ENCODE measurements around the gene CHST11. TPM values are rescaled to one million over a fixed set of nuclear protein-coding genes. Genes with fewer than 3 reads are reported as not detected.

CHST11 gene
- total RNA-seq, 1 experiment from 2014 or later: 0.25 TPM

- Mint-ChIP-seq H3K4me3 (ENCODE audit: unreplicated experiment) (no peak overlapping the region), H3K4me1 (ENCODE audit: low read depth, unreplicated experiment) (no peaks in the 10 kb centered on the region), H3K36me3 (ENCODE audit: insufficient read depth, unreplicated experiment) (no peaks in the 10 kb centered on the region), H3K27me3 (ENCODE audit: insufficient read depth, unreplicated experiment) (peaks cover 7% of the 10 kb centered on the region), H3K9me3 (ENCODE audit: unreplicated experiment) (no peaks in the 10 kb centered on the region), H3K27ac (ENCODE audit: unreplicated experiment) (no peak overlapping the region)
- Histone ChIP-seq H3K4me1 (no peaks in the 10 kb centered on the region), H3K27me3 (replicated peaks; ENCODE audit: control insufficient read depth, insufficient read depth, low read length) (no peaks in the 10 kb centered on the region), H3K4me3 (ENCODE audit: low read depth, low read length) (no peak overlapping the region), H3K9me3 (no peaks in the 10 kb centered on the region), H3K36me3 (ENCODE audit: control insufficient read depth, insufficient read depth, low read length) (no peaks in the 10 kb centered on the region)
- intact Hi-C loops (cut with micrococcal nuclease; ENCODE audit: unreplicated experiment): no loop called here
- CTCF ChIA-PET: no interaction called here
- no peak for TF ChIP-seq CTCF (IDR thresholded peaks at IDR 0.05; ENCODE audit: insufficient read depth in 1 of 2, low read depth in 1 of 2, low read length in 1 of 2, severe bottlenecking in 1 of 2, unreplicated experiment in 1 of 2)
- DNase-seq: no peak
- no TSS peak for BruUV-seq (replicated peaks)
- POLR2A ChIA-PET: no interaction called here
These were observed 34.3 kb upstream of the CHST11 start for GRCh38 chr12:104422441-104422840.

GRCh38 chr12:104423273-104423672 lies 33.5 kb upstream of the CHST11 start:
- Histone ChIP-seq H3K4me3 (ENCODE audit: low read depth, low read length) (no peak overlapping the region), H3K9me3 (no peaks in the 10 kb centered on the region), H3K36me3 (ENCODE audit: control insufficient read depth, insufficient read depth, low read length) (no peaks in the 10 kb centered on the region), H3K4me1 (no peaks in the 10 kb centered on the region), H3K27me3 (replicated peaks; ENCODE audit: control insufficient read depth, insufficient read depth, low read length) (no peaks in the 10 kb centered on the region)
- Mint-ChIP-seq H3K27ac (ENCODE audit: unreplicated experiment) (no peak overlapping the region), H3K4me1 (ENCODE audit: low read depth, unreplicated experiment) (no peaks in the 10 kb centered on the region), H3K27me3 (ENCODE audit: insufficient read depth, unreplicated experiment) (peaks cover 7% of the 10 kb centered on the region), H3K9me3 (ENCODE audit: unreplicated experiment) (no peaks in the 10 kb centered on the region), H3K36me3 (ENCODE audit: insufficient read depth, unreplicated experiment) (no peaks in the 10 kb centered on the region), H3K4me3 (ENCODE audit: unreplicated experiment) (no peak overlapping the region)
- no peak for DNase-seq
- ChIA-PET CTCF (no interaction called here), POLR2A (no interaction called here)
- intact Hi-C loops (cut with micrococcal nuclease; ENCODE audit: unreplicated experiment): no loop called here
- TF ChIP-seq CTCF (IDR thresholded peaks at IDR 0.05; ENCODE audit: insufficient read depth in 1 of 2, low read depth in 1 of 2, low read length in 1 of 2, severe bottlenecking in 1 of 2, unreplicated experiment in 1 of 2): no peak
- no TSS peak for BruUV-seq (replicated peaks)

GRCh38 chr12:104423809-104424208 lies 32.9 kb upstream of the CHST11 start:
- H3K4me3 Mint-ChIP-seq (ENCODE audit: unreplicated experiment): no peak overlapping the region
- H3K9me3 Mint-ChIP-seq (ENCODE audit: unreplicated experiment): no peaks in the 10 kb centered on the region
- no peak for TF ChIP-seq CTCF (IDR thresholded peaks at IDR 0.05; ENCODE audit: insufficient read depth in 1 of 2, low read depth in 1 of 2, low read length in 1 of 2, severe bottlenecking in 1 of 2, unreplicated experiment in 1 of 2)
- no TSS peak for BruUV-seq (replicated peaks)
- Histone ChIP-seq H3K36me3 (ENCODE audit: control insufficient read depth, insufficient read depth, low read length) (no peaks in the 10 kb centered on the region), H3K4me1 (no peaks in the 10 kb centered on the region), H3K9me3 (no peaks in the 10 kb centered on the region), H3K4me3 (ENCODE audit: low read depth, low read length) (no peak overlapping the region), H3K27me3 (replicated peaks; ENCODE audit: control insufficient read depth, insufficient read depth, low read length) (no peaks in the 10 kb centered on the region)
- peaks cover 7% of the 10 kb centered on the region for H3K27me3 Mint-ChIP-seq (ENCODE audit: insufficient read depth, unreplicated experiment)
- H3K4me1 Mint-ChIP-seq (ENCODE audit: low read depth, unreplicated experiment): no peaks in the 10 kb centered on the region
- no peak for DNase-seq
- intact Hi-C loops (cut with micrococcal nuclease; ENCODE audit: unreplicated experiment): no loop called here
- POLR2A ChIA-PET: no interaction called here
- no peaks in the 10 kb centered on the region for H3K36me3 Mint-ChIP-seq (ENCODE audit: insufficient read depth, unreplicated experiment)
- H3K27ac Mint-ChIP-seq (ENCODE audit: unreplicated experiment): no peak overlapping the region
- CTCF ChIA-PET: no interaction called here

Data from Caco-2 (cell line).